NCI-H226 (cell line): ENCODE measurements around the gene KLRC4.
A peak's percentile ranks its signal among the peaks of the same experiment; 100 is the strongest.
"Not testable (repeated sequence)": the region's sequence is repeated elsewhere in the genome, so short reads cannot be mapped to it uniquely, and the experiment has no call there.

Experiments used
- DNase-seq: peaks from one replicate; pipeline ENCODE4 v3.0.0-alpha.2; 2015

KLRC4 gene

GRCh38 chr12:10409392-10409791, at the start of gene KLRC4:
KLRC4 (minus strand) TSS chr12:10409757; CDS start chr12:10409575, 182 bp downstream.
- no peak for DNase-seq

GRCh38 chr12:10457760-10458159, 48.2 kb upstream of the KLRC4 start:
- DNase-seq = no peak

- DNase-seq = no peak
These were observed 47.3 kb upstream of the KLRC4 start for GRCh38 chr12:10456856-10457255.

- no peak for DNase-seq
These were observed 46.2 kb upstream of the KLRC4 start for GRCh38 chr12:10455766-10456165.

- DNase-seq = no peak
These were observed 45.0 kb upstream of the KLRC4 start for GRCh38 chr12:10454531-10454930.

GRCh38 chr12:10453156-10453555, 43.6 kb upstream of the KLRC4 start, which contains the start of gene KLRC1:
KLRC1 (minus strand) TSS chr12:10453377; CDS start chr12:10451156, 2,221 bp downstream.
- DNase-seq = peak; percentile 60

- no peak for DNase-seq
These were observed 38.7 kb upstream of the KLRC4 start for GRCh38 chr12:10448236-10448635.

GRCh38 chr12:10446052-10446451, 36.5 kb upstream of the KLRC4 start:
- DNase-seq = not testable (repeated sequence)

GRCh38 chr12:10441144-10441543, 31.6 kb upstream of the KLRC4 start:
- not testable (repeated sequence) for DNase-seq

- not testable (repeated sequence) for DNase-seq
These were observed 30.2 kb upstream of the KLRC4 start for GRCh38 chr12:10439608-10440274.

GRCh38 chr12:10437601-10438000, 28.0 kb upstream of the KLRC4 start:
- not testable (repeated sequence) for DNase-seq

- DNase-seq = not testable (repeated sequence)
These were observed 26.3 kb upstream of the KLRC4 start, which contains the start of gene KLRC2 for GRCh38 chr12:10435816-10436215. KLRC2 (minus strand) TSS chr12:10436010; CDS start chr12:10435986, 24 bp downstream.

- DNase-seq = not testable (repeated sequence)
These were observed 21.1 kb upstream of the KLRC4 start for GRCh38 chr12:10430623-10431022.

GRCh38 chr12:10425938-10426337, 16.4 kb upstream of the KLRC4 start:
- not testable (repeated sequence) for DNase-seq

GRCh38 chr12:10424260-10424899, 14.8 kb upstream of the KLRC4 start:
- not testable (repeated sequence) for DNase-seq

- DNase-seq = not testable (repeated sequence)
These were observed 12.6 kb upstream of the KLRC4 start for GRCh38 chr12:10422159-10422558.

GRCh38 chr12:10420334-10420733, 10.8 kb upstream of the KLRC4 start, which contains the start of gene KLRC3:
KLRC3 (minus strand) TSS chr12:10420595; CDS start chr12:10420550, 45 bp downstream.
- DNase-seq = not testable (repeated sequence)

- DNase-seq = no peak
These were observed 715 bp downstream of the KLRC4 start for GRCh38 chr12:10408842-10409241.

- no peak for DNase-seq
These were observed 2.8 kb downstream of the KLRC4 start for GRCh38 chr12:10406725-10407124.

GRCh38 chr12:10405294-10405693, 4.3 kb downstream of the KLRC4 start:
- no peak for DNase-seq

GRCh38 chr12:10404798-10405197, 4.8 kb downstream of the KLRC4 start:
- no peak for DNase-seq

- DNase-seq = no peak
These were observed 8.7 kb downstream of the KLRC4 start for GRCh38 chr12:10400829-10401228.

GRCh38 chr12:10398168-10398567, 11.4 kb downstream of the KLRC4 start:
- no peak for DNase-seq

- DNase-seq = no peak
These were observed 12.3 kb downstream of the KLRC4 start for GRCh38 chr12:10397296-10397695.
